H1 (cell line): ENCODE results near the gene BRD2. TPM values are rescaled to one million over a fixed set of nuclear protein-coding genes. Genes with fewer than 3 reads are reported as not detected.

Experiments used
- FOSL1 ChIP-seq: IDR thresholded peaks from 2 replicates; pipeline ENCODE4 v1.6.1; 2011; ENCODE audit warnings: mild to moderate bottlenecking, low read depth, low read length, moderate library complexity; ENCODE audit not compliant: insufficient read depth
- KDM4A ChIP-seq: IDR thresholded peaks from one replicate; pipeline ENCODE4 v1.7.1; 2012; ENCODE audit warnings: low read depth, mild to moderate bottlenecking, moderate library complexity, low read length, inconsistent platforms; ENCODE audit not compliant: severe bottlenecking
- TAF1 ChIP-seq: IDR thresholded peaks from 2 replicates; pipeline ENCODE4 v1.6.1; 2011; ENCODE audit warnings: mild to moderate bottlenecking, low read depth, low read length
- TBP ChIP-seq: IDR thresholded peaks from 2 replicates; pipeline ENCODE4 v1.6.1; 2011; ENCODE audit warnings: low read depth, low read length, improper control_type of control experiment
- polyA plus RNA-seq, 7 experiments: library from polyadenylated mRNA; depleted of rRNA in 3 of 7; stranded (reverse) in 5 of 7; unstranded in 2 of 7; fragments of >200 nt in 5 of 7; fragments of 200-250 nt in 2 of 7; gene quantifications; 1 replicate in 5 of 7; 2 replicates in 1 of 7; 4 replicates in 1 of 7; pipeline versions ENCODE4 v1.2.1 to v1.2.3, GENCODE V29; 2011 to 2013; ENCODE audit warnings: missing spikeins in 2 of 7, mixed read lengths in 2 of 7
- total RNA-seq: library from RNA; stranded (reverse); fragmentation: NEBNext Ultra II Directional; extraction: Animal tissue kit (Norgen Biotek cat#: 25700); gene quantifications from 2 replicates; pipeline ENCODE4 v1.2.1, GENCODE V29; 2021

Gene BRD2
- total and polyA plus RNA-seq, 2 of the 8 experiments (the other 6 are each of a cell fraction or from before 2014, with no cell fraction given): 132 to 185 TPM

GRCh38 chr6:32949113-32949512 lies 19.3 kb upstream of the BRD2 start (continued):
- TF ChIP-seq KDM4A (no peak), FOSL1 (no peak), TBP (no peak), TAF1 (no peak)
